ENCODE data around the gene DPPA2.

The DPPA2 gene

DNA sequence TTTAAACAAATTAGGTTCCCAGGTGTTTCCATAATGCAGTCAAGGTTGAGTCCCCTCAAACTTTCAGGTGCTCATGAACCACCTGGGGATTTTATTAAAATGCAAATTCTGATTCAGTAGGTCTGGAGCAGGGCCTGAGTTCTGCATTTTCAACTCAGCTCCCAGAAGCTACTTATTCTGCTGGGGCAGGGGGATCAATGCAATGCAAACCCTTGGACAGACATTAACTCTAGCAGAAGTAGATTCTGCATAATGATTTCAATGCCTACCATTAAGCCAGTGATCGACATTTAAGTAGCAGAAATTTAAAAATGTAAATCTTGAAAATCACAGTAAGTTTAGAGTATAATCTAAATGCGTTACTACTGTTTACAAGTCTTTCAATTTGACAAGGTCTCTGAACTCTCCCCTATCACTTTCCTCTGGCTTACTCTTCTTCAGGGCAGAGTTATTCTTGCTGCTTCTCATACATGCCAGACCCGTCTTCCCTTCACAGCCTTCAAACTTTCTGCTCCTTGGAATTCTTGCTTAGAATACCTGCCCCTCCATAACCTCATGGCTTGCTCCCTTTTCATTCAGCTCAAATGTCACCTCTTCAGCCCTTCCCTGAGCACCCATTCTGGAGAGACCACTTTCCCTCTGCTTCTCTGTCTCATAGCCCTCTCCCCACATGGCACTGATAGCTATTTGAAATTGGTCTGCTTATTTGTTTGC, 40.3 kb upstream of the DPPA2 start:
- H3K27ac ChIP-seq (ENCODE audit: extremely low read depth, low read depth, low read length) = no peak overlapping the region
- TF ChIP-seq HOXC10 (CRISPR knock-in tag; IDR thresholded peaks at IDR 0.05) (no peak), ZBTB17 (tag by site-specific recombination; IDR thresholded peaks at IDR 0.05) (no peak), ZBTB1 (tag by site-specific recombination; IDR thresholded peaks at IDR 0.05) (no peak), ZNF350 (tag by site-specific recombination; IDR thresholded peaks at IDR 0.05) (no peak), ZNF223 (tag by site-specific recombination; IDR thresholded peaks at IDR 0.05) (no peak), ZNF266 (tag by site-specific recombination; IDR thresholded peaks at IDR 0.05; ENCODE audit: low read depth) (no peak), ZNF302 (tag by site-specific recombination; IDR thresholded peaks at IDR 0.05; ENCODE audit: low read depth) (no peak), SP7 (tag by site-specific recombination; IDR thresholded peaks at IDR 0.05) (no peak), ZNF843 (tag by site-specific recombination; IDR thresholded peaks at IDR 0.05) (no peak), MEIS1 (CRISPR knock-in tag; IDR thresholded peaks at IDR 0.05; ENCODE audit: borderline replicate concordance) (no peak), ZNF776 (tag by site-specific recombination; IDR thresholded peaks at IDR 0.05; ENCODE audit: borderline replicate concordance) (no peak), ZNF473 (tag by site-specific recombination; IDR thresholded peaks at IDR 0.05) (no peak), KLF7 (tag by site-specific recombination; IDR thresholded peaks at IDR 0.05; ENCODE audit: borderline replicate concordance) (no peak)
- TF ChIP-seq, protein P1, sequence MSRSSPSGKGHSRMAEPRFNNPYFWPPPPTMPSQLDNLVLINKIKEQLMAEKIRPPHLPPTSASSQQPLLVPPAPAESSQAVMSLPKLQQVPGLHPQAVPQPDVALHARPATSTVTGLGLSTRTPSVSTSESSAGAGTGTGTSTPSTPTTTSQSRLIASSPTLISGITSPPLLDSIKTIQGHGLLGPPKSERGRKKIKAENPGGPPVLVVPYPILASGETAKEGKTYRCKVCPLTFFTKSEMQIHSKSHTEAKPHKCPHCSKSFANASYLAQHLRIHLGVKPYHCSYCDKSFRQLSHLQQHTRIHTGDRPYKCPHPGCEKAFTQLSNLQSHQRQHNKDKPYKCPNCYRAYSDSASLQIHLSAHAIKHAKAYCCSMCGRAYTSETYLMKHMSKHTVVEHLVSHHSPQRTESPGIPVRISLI (tag by site-specific recombination; IDR thresholded peaks at IDR 0.05) = no peak
- TF ChIP-seq, protein P2, sequence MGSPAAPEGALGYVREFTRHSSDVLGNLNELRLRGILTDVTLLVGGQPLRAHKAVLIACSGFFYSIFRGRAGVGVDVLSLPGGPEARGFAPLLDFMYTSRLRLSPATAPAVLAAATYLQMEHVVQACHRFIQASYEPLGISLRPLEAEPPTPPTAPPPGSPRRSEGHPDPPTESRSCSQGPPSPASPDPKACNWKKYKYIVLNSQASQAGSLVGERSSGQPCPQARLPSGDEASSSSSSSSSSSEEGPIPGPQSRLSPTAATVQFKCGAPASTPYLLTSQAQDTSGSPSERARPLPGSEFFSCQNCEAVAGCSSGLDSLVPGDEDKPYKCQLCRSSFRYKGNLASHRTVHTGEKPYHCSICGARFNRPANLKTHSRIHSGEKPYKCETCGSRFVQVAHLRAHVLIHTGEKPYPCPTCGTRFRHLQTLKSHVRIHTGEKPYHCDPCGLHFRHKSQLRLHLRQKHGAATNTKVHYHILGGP (tag by site-specific recombination; IDR thresholded peaks at IDR 0.05) = no peak
- TF ChIP-seq, protein P3, sequence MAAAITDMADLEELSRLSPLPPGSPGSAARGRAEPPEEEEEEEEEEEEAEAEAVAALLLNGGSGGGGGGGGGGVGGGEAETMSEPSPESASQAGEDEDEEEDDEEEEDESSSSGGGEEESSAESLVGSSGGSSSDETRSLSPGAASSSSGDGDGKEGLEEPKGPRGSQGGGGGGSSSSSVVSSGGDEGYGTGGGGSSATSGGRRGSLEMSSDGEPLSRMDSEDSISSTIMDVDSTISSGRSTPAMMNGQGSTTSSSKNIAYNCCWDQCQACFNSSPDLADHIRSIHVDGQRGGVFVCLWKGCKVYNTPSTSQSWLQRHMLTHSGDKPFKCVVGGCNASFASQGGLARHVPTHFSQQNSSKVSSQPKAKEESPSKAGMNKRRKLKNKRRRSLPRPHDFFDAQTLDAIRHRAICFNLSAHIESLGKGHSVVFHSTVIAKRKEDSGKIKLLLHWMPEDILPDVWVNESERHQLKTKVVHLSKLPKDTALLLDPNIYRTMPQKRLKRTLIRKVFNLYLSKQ (tag by site-specific recombination; IDR thresholded peaks at IDR 0.05; ENCODE audit: borderline replicate concordance) = no peak
- TF ChIP-seq, protein P4, sequence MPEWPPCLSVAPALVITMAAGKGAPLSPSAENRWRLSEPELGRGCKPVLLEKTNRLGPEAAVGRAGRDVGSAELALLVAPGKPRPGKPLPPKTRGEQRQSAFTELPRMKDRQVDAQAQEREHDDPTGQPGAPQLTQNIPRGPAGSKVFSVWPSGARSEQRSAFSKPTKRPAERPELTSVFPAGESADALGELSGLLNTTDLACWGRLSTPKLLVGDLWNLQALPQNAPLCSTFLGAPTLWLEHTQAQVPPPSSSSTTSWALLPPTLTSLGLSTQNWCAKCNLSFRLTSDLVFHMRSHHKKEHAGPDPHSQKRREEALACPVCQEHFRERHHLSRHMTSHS (tag by site-specific recombination; IDR thresholded peaks at IDR 0.05) = no peak
- TF ChIP-seq, protein P5, sequence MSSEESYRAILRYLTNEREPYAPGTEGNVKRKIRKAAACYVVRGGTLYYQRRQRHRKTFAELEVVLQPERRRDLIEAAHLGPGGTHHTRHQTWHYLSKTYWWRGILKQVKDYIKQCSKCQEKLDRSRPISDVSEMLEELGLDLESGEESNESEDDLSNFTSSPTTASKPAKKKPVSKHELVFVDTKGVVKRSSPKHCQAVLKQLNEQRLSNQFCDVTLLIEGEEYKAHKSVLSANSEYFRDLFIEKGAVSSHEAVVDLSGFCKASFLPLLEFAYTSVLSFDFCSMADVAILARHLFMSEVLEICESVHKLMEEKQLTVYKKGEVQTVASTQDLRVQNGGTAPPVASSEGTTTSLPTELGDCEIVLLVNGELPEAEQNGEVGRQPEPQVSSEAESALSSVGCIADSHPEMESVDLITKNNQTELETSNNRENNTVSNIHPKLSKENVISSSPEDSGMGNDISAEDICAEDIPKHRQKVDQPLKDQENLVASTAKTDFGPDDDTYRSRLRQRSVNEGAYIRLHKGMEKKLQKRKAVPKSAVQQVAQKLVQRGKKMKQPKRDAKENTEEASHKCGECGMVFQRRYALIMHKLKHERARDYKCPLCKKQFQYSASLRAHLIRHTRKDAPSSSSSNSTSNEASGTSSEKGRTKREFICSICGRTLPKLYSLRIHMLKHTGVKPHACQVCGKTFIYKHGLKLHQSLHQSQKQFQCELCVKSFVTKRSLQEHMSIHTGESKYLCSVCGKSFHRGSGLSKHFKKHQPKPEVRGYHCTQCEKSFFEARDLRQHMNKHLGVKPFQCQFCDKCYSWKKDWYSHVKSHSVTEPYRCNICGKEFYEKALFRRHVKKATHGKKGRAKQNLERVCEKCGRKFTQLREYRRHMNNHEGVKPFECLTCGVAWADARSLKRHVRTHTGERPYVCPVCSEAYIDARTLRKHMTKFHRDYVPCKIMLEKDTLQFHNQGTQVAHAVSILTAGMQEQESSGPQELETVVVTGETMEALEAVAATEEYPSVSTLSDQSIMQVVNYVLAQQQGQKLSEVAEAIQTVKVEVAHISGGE (tag by site-specific recombination; conservative IDR thresholded peaks at IDR 0.05; ENCODE audit: low read depth) = no peak
- CTCF ChIA-PET = interaction anchor here (0.6 kb wide), 2 partner anchors 306 to 1189 kb away, joined by 3 to 4 read pairs; no protein-coding TSS in a partner anchor
- POLR2A ChIA-PET = no interaction called here
- H3K36me3 ChIP-seq (ENCODE audit: control insufficient read depth in 2 of 2, insufficient read depth in 1 of 2, low read length in 2 of 2) = no peaks in the 10 kb centered on the region
- no peak overlapping the region for H3K4me3 ChIP-seq (ENCODE audit: low read depth, low read length)
- H3K4me1 ChIP-seq (ENCODE audit: control insufficient read depth, insufficient read depth, low read length) = no peaks in the 10 kb centered on the region
- H3K9me3 ChIP-seq (ENCODE audit: control insufficient read depth, insufficient read depth, low read depth, low read length) = no peaks in the 10 kb centered on the region
